GM19467 (cell line): Measurements from ENCODE around the gene PIP5K1B.

Experiments used
- ATAC-seq: cut with Tn5 transposase; IDR thresholded peaks from one replicate; pipeline ENCODE4 v1.9.1; 2021; ENCODE audit warnings: mild to moderate bottlenecking, moderate library complexity; ENCODE audit not compliant: unreplicated experiment

PIP5K1B gene

GRCh38 chr9:68844631-68845612 lies 139.9 kb downstream of the PIP5K1B start:
- no peak for ATAC-seq

GRCh38 chr9:68847765-68848164 lies 142.7 kb downstream of the PIP5K1B start:
- no peak for ATAC-seq

- no peak for ATAC-seq
These were observed 146.6 kb downstream of the PIP5K1B start for GRCh38 chr9:68851657-68852056.

GRCh38 chr9:68852941-68853340 lies 147.9 kb downstream of the PIP5K1B start:
- no peak for ATAC-seq

GRCh38 chr9:68859347-68859746 lies 154.3 kb downstream of the PIP5K1B start:
- ATAC-seq: no peak

GRCh38 chr9:68860419-68860818 lies 155.4 kb downstream of the PIP5K1B start:
- no peak for ATAC-seq

- ATAC-seq: no peak
These were observed 156.4 kb downstream of the PIP5K1B start for GRCh38 chr9:68861436-68861835.

GRCh38 chr9:68867066-68867465 lies 162.0 kb downstream of the PIP5K1B start:
- ATAC-seq: no peak

- no peak for ATAC-seq
These were observed 164.0 kb downstream of the PIP5K1B start for GRCh38 chr9:68869022-68869421.

GRCh38 chr9:68870086-68870485 lies 165.0 kb downstream of the PIP5K1B start:
- ATAC-seq: no peak

- no peak for ATAC-seq
These were observed 166.2 kb downstream of the PIP5K1B start for GRCh38 chr9:68871236-68871635.

- ATAC-seq: no peak
These were observed 167.0 kb downstream of the PIP5K1B start for GRCh38 chr9:68872026-68872501.

- no peak for ATAC-seq
These were observed 168.1 kb downstream of the PIP5K1B start for GRCh38 chr9:68873179-68873578.

GRCh38 chr9:68876273-68876672 lies 171.2 kb downstream of the PIP5K1B start:
- ATAC-seq: no peak

GRCh38 chr9:68876681-68877080 lies 171.6 kb downstream of the PIP5K1B start:
- no peak for ATAC-seq

- ATAC-seq: no peak
These were observed 172.2 kb downstream of the PIP5K1B start for GRCh38 chr9:68877219-68877618.

- no peak for ATAC-seq
These were observed 173.4 kb downstream of the PIP5K1B start for GRCh38 chr9:68878450-68878849.

- no peak for ATAC-seq
These were observed 178.2 kb downstream of the PIP5K1B start for GRCh38 chr9:68883224-68883623.

GRCh38 chr9:68887232-68887631 lies 182.2 kb downstream of the PIP5K1B start:
- ATAC-seq: no peak

- ATAC-seq: no peak
These were observed 189.5 kb downstream of the PIP5K1B start for GRCh38 chr9:68894502-68894901.

GRCh38 chr9:68895741-68896478 lies 190.9 kb downstream of the PIP5K1B start:
- ATAC-seq: peak; percentile 92

- peak; percentile 19 for ATAC-seq
These were observed 191.4 kb downstream of the PIP5K1B start for GRCh38 chr9:68896486-68896885.
